ENCODE data around the gene NAALADL2.

DNA sequence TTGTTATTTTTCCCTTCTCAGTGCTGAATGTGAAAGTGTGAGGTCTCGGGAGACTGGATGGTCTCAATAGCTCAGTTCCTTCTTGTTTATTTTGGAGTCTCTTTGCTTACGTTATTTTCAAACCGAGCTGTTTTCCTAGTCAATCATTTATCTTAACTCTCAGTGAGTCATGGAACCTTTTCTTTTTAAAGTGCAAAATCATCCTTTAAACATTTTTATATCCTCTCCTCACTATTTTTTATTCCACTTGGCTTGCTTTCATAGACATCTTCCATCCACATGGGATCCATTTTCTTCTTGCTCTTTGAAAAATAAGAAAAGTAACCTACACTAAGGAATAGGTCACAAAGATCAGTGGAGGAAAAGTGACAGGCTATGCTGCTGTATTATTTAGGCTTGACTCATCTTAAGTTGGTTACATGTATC, 497.8 kb downstream of the NAALADL2 start:
- TF ChIP-seq, protein P1, sequence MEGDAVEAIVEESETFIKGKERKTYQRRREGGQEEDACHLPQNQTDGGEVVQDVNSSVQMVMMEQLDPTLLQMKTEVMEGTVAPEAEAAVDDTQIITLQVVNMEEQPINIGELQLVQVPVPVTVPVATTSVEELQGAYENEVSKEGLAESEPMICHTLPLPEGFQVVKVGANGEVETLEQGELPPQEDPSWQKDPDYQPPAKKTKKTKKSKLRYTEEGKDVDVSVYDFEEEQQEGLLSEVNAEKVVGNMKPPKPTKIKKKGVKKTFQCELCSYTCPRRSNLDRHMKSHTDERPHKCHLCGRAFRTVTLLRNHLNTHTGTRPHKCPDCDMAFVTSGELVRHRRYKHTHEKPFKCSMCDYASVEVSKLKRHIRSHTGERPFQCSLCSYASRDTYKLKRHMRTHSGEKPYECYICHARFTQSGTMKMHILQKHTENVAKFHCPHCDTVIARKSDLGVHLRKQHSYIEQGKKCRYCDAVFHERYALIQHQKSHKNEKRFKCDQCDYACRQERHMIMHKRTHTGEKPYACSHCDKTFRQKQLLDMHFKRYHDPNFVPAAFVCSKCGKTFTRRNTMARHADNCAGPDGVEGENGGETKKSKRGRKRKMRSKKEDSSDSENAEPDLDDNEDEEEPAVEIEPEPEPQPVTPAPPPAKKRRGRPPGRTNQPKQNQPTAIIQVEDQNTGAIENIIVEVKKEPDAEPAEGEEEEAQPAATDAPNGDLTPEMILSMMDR (conservative IDR thresholded peaks at IDR 0.05): no peak
- no peak for TF ChIP-seq EZH2 (IDR thresholded peaks at IDR 0.05; ENCODE audit: low read depth)
